ENCODE measurements around the gene PRKCE. TPM values are rescaled to one million over a fixed set of nuclear protein-coding genes. Genes with fewer than 3 reads are reported as not detected.

The PRKCE gene
- total RNA-seq, 3 donors from 2014 or later (not counting 1 experiment from before 2014, with no cell fraction given), result 35.2 to 42.1 (median 38.6) TPM

DNA sequence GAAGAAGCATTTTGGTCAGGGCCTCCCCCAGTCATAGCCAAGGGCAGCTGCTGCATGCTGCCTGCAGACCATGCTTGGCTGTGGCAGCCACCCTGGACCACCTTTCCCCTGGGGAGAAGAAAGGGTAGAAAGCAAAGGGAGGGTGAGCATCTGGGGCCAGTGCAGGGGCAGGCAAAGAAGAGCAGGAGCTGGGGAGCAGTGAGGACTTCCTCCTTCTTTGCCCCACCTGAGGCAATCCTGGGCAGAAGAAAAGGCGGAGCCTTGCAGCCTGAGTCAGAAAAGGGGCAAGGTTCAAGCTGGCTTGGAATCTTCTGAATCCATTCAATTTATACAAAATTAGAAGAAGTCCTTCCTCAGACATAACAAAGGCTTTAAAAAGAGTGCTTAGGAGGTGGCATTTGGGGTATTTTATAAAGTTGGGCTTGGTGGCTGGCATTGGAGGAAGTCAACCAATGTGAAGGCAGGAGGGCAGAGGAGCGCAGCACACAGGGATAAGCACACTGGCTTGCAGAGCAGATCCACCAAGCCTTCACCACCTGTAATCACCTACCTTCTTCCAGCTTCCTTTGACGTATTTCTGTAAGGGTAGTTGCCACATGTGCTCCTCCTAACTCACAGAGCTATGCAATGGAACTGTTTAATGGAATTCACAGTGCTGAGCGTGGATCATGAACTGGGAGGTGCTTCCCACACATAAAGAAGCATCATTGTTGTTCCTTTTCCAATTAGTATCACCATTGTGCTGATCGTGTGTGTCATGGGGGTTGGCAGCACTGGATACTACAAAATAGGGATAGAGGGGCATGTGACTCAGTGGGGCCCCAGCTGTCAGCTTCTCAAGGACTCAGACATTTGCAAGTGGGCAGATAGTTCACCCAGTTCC, 491.3 kb downstream of the PRKCE start:
- no peaks in the 10 kb centered on the region for H3K27me3 Mint-ChIP-seq (ENCODE audit: low read depth in 2 of 2)
- H3K27me3 ChIP-seq (ENCODE audit: control insufficient read depth, insufficient read depth, low read length), result no peaks in the 10 kb centered on the region

DNA sequence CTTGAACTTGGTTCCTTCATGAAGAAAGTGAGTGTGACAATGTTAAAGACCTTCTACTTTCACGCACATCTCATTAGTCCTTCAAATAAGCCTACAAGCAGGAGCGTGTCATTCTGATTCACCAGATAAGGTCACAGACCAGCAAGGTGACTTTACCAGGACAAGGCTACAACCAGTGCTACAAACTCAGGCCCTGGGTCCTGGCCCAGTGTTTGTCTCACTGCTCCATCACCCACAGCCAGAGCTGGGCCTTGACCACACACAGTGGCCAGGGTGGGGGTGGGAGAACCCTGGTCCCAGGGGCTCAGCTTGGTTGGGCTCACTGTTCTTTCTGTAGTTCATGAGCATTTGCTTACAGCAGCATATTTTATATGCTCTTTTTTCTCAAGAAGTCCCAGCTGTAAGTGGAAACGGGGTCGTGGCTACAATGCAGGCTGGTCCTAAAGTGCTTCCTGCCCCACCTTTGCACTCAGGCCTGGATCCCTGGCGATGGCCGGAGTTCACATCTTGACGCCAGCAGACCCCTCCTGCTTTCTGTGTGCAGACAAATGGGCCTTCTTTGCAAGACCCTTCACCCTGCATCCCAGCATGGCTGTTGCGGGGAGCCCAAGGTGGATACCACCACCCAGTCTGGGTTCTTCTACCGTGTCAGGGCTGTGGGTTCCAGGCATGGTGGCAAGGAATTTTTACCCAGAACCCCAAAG, 492.1 kb downstream of the PRKCE start:
- no peaks in the 10 kb centered on the region for H3K27me3 Mint-ChIP-seq (ENCODE audit: low read depth in 2 of 2)
- no peaks in the 10 kb centered on the region for H3K36me3 Mint-ChIP-seq
- H3K9me3 Mint-ChIP-seq, result no peaks in the 10 kb centered on the region
- no peaks in the 10 kb centered on the region for H3K27me3 ChIP-seq (ENCODE audit: control insufficient read depth, insufficient read depth, low read length)
- TF ChIP-seq, protein P1, sequence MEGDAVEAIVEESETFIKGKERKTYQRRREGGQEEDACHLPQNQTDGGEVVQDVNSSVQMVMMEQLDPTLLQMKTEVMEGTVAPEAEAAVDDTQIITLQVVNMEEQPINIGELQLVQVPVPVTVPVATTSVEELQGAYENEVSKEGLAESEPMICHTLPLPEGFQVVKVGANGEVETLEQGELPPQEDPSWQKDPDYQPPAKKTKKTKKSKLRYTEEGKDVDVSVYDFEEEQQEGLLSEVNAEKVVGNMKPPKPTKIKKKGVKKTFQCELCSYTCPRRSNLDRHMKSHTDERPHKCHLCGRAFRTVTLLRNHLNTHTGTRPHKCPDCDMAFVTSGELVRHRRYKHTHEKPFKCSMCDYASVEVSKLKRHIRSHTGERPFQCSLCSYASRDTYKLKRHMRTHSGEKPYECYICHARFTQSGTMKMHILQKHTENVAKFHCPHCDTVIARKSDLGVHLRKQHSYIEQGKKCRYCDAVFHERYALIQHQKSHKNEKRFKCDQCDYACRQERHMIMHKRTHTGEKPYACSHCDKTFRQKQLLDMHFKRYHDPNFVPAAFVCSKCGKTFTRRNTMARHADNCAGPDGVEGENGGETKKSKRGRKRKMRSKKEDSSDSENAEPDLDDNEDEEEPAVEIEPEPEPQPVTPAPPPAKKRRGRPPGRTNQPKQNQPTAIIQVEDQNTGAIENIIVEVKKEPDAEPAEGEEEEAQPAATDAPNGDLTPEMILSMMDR (IDR thresholded peaks at IDR 0.05), result no peak
- no peaks in the 10 kb centered on the region for H3K9me3 ChIP-seq (ENCODE audit: control insufficient read depth, insufficient read depth, low read length)
- ATAC-seq, result no peak
- H3K4me3 ChIP-seq (ENCODE audit: low read length), result no peak overlapping the region
- WGBS (ENCODE audit: insufficient coverage), result 91% methylated on average over 9 of the region's 9 CpGs
- intact Hi-C loops (cut with micrococcal nuclease), result no loop called here
- DNase-seq, result no peak
- peaks cover 14% of the 10 kb centered on the region for H3K4me1 ChIP-seq (ENCODE audit: control insufficient read depth, insufficient read depth, low read length)
- H3K27ac Mint-ChIP-seq, result peak overlapping the region in 1 of 2 donors; percentile 69
- no peaks in the 10 kb centered on the region for H3K36me3 ChIP-seq (ENCODE audit: control insufficient read depth, insufficient read depth, low read length)
- no peak overlapping the region for H3K4me3 Mint-ChIP-seq
- no peak overlapping the region for H3K27ac ChIP-seq (ENCODE audit: low read length)
- H3K4me1 Mint-ChIP-seq, result peaks cover 17 to 29% of the 10 kb centered on the region in 2 donors

More for the DNA sequence above, 491.3 kb downstream of the PRKCE start:
- 97% methylated on average over 5 of the region's 5 CpGs for WGBS (ENCODE audit: insufficient coverage)
- H3K27ac ChIP-seq (ENCODE audit: low read length), result no peak overlapping the region
- DNase-seq, result no peak
- H3K9me3 ChIP-seq (ENCODE audit: control insufficient read depth, insufficient read depth, low read length), result no peaks in the 10 kb centered on the region
- peaks cover 14% of the 10 kb centered on the region for H3K4me1 ChIP-seq (ENCODE audit: control insufficient read depth, insufficient read depth, low read length)
- Mint-ChIP-seq H3K4me1 (peaks cover 17 to 29% of the 10 kb centered on the region in 2 donors), H3K4me3 (no peak overlapping the region), H3K27ac (peak overlapping the region in 1 of 2 donors; percentile 69), H3K36me3 (no peaks in the 10 kb centered on the region), H3K9me3 (no peaks in the 10 kb centered on the region)
- no peak for ATAC-seq
- intact Hi-C loops (cut with micrococcal nuclease), result no loop called here
- TF ChIP-seq, protein P1 (IDR thresholded peaks at IDR 0.05), result no peak
- no peaks in the 10 kb centered on the region for H3K36me3 ChIP-seq (ENCODE audit: control insufficient read depth, insufficient read depth, low read length)
- no peak overlapping the region for H3K4me3 ChIP-seq (ENCODE audit: low read length)

DNA sequence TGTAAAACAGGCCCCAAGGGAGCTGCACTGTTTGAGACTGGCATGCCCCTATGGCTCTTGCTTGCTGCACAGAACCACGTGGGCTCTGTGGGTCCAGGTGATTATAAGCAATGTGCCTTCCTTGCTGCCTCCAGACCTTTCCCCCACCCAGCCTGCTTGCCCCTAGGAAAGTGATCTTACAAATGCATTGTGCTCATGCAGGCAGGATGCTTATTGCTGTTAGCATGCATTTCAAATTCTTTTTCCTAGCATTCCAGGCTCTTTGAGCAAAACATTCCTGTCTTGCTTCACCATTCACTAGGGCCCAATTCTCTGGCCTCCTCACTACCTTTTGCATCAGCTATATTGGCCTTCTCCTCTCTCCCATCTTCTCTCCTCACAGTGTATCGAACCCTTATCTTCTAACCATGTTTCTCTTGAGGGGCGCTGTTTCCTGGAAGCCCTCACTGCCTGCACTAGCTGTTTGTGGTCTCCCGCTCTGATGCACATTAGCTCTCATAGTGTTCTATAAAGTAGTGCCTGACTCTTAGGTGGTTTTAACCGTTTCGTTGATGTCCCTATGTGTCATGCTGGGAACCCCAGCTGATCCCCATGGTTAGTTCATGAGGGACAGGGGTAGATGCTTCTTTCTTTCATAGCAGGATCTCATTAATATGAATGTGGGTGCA, 492.8 kb downstream of the PRKCE start:
- Mint-ChIP-seq H3K4me1 (peaks cover 17 to 29% of the 10 kb centered on the region in 2 donors), H3K36me3 (no peaks in the 10 kb centered on the region), H3K27me3 (ENCODE audit: low read depth in 2 of 2) (no peaks in the 10 kb centered on the region), H3K9me3 (no peaks in the 10 kb centered on the region), H3K27ac (peak overlapping the region in 1 of 2 donors; percentile 54), H3K4me3 (no peak overlapping the region)
- intact Hi-C loops (cut with micrococcal nuclease), result no loop called here
- TF ChIP-seq, protein P1 (IDR thresholded peaks at IDR 0.05), result no peak
- DNase-seq (peak in 1 of 2 donors; percentile 47), ATAC-seq (peak; percentile 84 to 95 (median 92))
- no peak overlapping the region for H3K27ac ChIP-seq (ENCODE audit: low read length)
- WGBS (ENCODE audit: insufficient coverage), result 63% methylated on average over 6 of the region's 6 CpGs
- no peaks in the 10 kb centered on the region for H3K27me3 ChIP-seq (ENCODE audit: control insufficient read depth, insufficient read depth, low read length)
- peaks cover 14% of the 10 kb centered on the region for H3K4me1 ChIP-seq (ENCODE audit: control insufficient read depth, insufficient read depth, low read length)
- no peaks in the 10 kb centered on the region for H3K9me3 ChIP-seq (ENCODE audit: control insufficient read depth, insufficient read depth, low read length)
- H3K36me3 ChIP-seq (ENCODE audit: control insufficient read depth, insufficient read depth, low read length), result no peaks in the 10 kb centered on the region
- H3K4me3 ChIP-seq (ENCODE audit: low read length), result no peak overlapping the region
